Cardiac muscle cell (in vitro differentiated cells and primary cell): ENCODE results near the gene CLDN16. TPM values are rescaled to one million over a fixed set of nuclear protein-coding genes. Genes with fewer than 3 reads are reported as not detected.
A peak's percentile ranks its signal among the peaks of the same experiment; 100 is the strongest.

Experiments
- DNase-seq, 2 donors: peaks; one replicate each; pipeline versions ENCODE4 v3.0.0 to v3.0.0-alpha.2; 2010 to 2017; ENCODE audit warnings: low read depth in 1 of 2, low spot score in 1 of 2
- H3K27ac ChIP-seq: fragments of 200-600 bp; sonication (generic); 2 replicates; pipeline ENCODE4 v1.5.1; 2016
- H3K27me3 ChIP-seq: fragments of 200-600 bp; sonication (generic); 2 replicates; pipeline ENCODE4 v1.6.0; 2016; ENCODE audit warnings: control low read depth
- H3K36me3 ChIP-seq: fragments of 200-600 bp; sonication (generic); 2 replicates; pipeline ENCODE4 v1.5.1; 2016; ENCODE audit warnings: control low read depth
- H3K4me1 ChIP-seq: fragments of 200-600 bp; sonication (generic); 2 replicates; pipeline ENCODE4 v1.8.1; 2017; ENCODE audit warnings: low read depth, mild to moderate bottlenecking, mixed run types
- H3K4me3 ChIP-seq: fragments of 200-600 bp; sonication (generic); 2 replicates; pipeline ENCODE4 v1.5.1; 2016; ENCODE audit warnings: mild to moderate bottlenecking
- H3K9me3 ChIP-seq: fragments of 200-600 bp; sonication (generic); 2 replicates; pipeline ENCODE4 v1.5.1; 2017; ENCODE audit warnings: low read depth, mild to moderate bottlenecking, control low read depth
- polyA plus RNA-seq: library from polyadenylated mRNA; unstranded; fragments of >200 nt; fragmentation: Nextera tagmentation; extraction: Ambion mirVana; gene quantifications from 2 replicates; pipeline ENCODE4 v1.2.1, GENCODE V29; 2016
- total RNA-seq: library from RNA; depleted of rRNA; stranded (reverse); fragments of >200 nt; gene quantifications from 2 replicates; pipeline ENCODE4 v1.2.3, GENCODE V29; 2016
- TF ChIP-seq, protein P1 (sequence below): IDR thresholded peaks from 2 replicates; pipeline ENCODE4 v1.5.1; 2012; ENCODE audit warnings: low read depth, mild to moderate bottlenecking, low read length

The CLDN16 gene
- total and polyA plus RNA-seq, 2 experiments from 2014 or later, result 0.18 TPM; not detected in 1

DNA sequence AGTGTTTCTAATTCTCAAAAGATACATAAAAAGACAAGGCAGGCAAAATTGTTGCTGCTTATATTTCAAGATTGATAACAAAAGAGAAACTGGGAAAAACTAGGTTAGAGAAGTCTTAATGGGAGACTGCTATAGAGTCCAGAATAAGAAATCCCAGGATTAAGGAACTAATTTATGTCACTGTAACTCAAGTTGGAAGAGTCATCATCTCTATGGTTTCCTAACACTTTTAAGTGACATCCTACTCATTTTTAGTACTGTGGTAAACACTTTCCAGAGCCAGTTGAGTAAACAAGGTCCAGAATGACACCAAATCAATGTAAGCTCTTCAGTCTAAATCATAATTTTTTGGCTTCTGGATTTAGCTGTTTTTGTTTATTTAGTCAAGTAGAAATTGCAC is 8.0 kb downstream of the CLDN16 start:
- TF ChIP-seq, protein P1, sequence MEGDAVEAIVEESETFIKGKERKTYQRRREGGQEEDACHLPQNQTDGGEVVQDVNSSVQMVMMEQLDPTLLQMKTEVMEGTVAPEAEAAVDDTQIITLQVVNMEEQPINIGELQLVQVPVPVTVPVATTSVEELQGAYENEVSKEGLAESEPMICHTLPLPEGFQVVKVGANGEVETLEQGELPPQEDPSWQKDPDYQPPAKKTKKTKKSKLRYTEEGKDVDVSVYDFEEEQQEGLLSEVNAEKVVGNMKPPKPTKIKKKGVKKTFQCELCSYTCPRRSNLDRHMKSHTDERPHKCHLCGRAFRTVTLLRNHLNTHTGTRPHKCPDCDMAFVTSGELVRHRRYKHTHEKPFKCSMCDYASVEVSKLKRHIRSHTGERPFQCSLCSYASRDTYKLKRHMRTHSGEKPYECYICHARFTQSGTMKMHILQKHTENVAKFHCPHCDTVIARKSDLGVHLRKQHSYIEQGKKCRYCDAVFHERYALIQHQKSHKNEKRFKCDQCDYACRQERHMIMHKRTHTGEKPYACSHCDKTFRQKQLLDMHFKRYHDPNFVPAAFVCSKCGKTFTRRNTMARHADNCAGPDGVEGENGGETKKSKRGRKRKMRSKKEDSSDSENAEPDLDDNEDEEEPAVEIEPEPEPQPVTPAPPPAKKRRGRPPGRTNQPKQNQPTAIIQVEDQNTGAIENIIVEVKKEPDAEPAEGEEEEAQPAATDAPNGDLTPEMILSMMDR, result no peak
- no peak for DNase-seq
- Histone ChIP-seq H3K4me1 (no peaks in the 10 kb centered on the region), H3K4me3 (no peak overlapping the region), H3K36me3 (no peaks in the 10 kb centered on the region), H3K27ac (no peak overlapping the region), H3K9me3 (no peaks in the 10 kb centered on the region), H3K27me3 (no peaks in the 10 kb centered on the region)

DNA sequence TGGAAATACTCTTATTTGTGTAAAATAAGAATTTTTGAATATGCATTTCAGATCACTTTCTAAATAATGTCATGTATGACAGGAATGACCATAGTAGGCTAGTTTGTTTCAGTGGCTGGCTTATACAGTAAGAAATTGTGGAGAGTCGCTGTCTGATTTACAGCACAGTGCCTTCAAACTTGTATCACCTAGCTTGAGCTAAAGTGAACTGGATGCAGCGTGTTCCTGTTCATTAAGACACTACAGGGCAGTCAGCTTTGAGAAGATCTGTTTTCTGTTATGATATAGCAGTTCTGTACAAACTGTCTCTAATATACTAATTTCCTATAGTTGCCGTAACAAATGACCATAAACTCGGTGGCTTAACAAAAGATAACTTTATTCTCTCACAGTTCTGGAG is 9.9 kb downstream of the CLDN16 start:
- Histone ChIP-seq H3K9me3 (no peaks in the 10 kb centered on the region), H3K4me3 (no peak overlapping the region), H3K36me3 (no peaks in the 10 kb centered on the region), H3K27me3 (no peaks in the 10 kb centered on the region), H3K27ac (no peak overlapping the region), H3K4me1 (no peaks in the 10 kb centered on the region)
- TF ChIP-seq, protein P1, result no peak
- no peak for DNase-seq

DNA sequence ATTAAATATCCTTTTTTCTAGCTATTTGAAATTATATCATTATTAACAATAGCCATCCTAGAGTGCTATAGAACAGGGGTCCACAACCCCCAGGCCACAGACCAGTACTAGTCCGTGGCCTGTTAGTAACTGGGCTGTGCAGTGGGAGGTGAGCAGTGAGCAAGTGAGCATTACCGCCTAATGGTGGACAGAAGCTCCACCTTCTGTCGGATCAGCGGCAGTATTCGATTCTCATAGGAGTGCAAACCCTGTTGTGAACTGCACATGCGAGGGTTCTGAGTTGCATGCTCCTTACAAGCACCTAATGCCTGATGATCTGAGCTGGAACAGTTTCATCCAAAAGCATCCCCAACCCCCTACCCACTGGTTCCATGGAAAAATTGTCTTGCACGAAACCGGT is 11.7 kb downstream of the CLDN16 start:
- TF ChIP-seq, protein P1, result no peak
- no peak for DNase-seq
- no peaks in the 10 kb centered on the region for H3K27me3 ChIP-seq
- no peaks in the 10 kb centered on the region for H3K36me3 ChIP-seq
- H3K9me3 ChIP-seq, result no peaks in the 10 kb centered on the region
- H3K4me3 ChIP-seq, result no peak overlapping the region
- no peaks in the 10 kb centered on the region for H3K4me1 ChIP-seq
- H3K27ac ChIP-seq, result no peak overlapping the region

DNA sequence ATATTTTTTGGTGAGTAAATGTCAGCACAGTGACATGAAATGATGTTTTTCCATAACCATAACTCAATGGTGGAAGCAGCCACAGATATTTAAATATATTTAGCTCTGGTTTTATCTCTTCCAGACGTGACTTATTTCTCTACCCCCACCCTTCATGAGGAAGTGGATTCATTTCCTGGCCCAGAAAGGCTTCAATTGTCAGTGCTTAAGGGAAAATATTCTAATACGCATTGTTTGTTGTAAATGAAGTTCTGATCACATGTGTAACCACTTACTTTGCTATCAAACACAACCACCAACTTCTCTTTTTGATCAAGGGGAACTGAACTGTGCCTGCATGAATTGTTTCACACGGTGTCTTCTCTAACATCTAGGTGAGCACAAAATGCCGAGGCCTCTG is 14.0 kb downstream of the CLDN16 start:
- H3K27me3 ChIP-seq, result no peaks in the 10 kb centered on the region
- H3K27ac ChIP-seq, result no peak overlapping the region
- TF ChIP-seq, protein P1, result no peak
- H3K4me1 ChIP-seq, result no peaks in the 10 kb centered on the region
- no peaks in the 10 kb centered on the region for H3K9me3 ChIP-seq
- no peak overlapping the region for H3K4me3 ChIP-seq
- H3K36me3 ChIP-seq, result no peaks in the 10 kb centered on the region
- DNase-seq, result peak in 1 of 2 donors; percentile 15

DNA sequence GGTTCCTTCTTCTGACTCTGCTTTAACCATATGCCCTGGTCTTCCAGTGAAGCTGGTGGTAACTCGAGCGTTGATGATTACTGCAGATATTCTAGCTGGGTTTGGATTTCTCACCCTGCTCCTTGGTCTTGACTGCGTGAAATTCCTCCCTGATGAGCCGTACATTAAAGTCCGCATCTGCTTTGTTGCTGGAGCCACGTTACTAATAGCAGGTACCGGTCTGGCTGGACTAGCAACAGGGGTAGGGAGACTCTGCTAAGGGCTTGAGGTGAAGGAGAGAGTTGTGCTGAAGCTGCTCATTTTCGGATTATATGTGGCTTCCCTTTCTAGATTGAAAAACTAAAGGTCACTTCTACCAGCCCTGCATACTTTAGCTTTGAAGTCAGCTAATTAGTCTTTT is 16.8 kb downstream of the CLDN16 start:
- DNase-seq, result no peak
- Histone ChIP-seq H3K27ac (no peak overlapping the region), H3K4me1 (no peaks in the 10 kb centered on the region), H3K27me3 (no peaks in the 10 kb centered on the region), H3K36me3 (no peaks in the 10 kb centered on the region), H3K9me3 (no peaks in the 10 kb centered on the region), H3K4me3 (no peak overlapping the region)
- TF ChIP-seq, protein P1, result no peak

DNA sequence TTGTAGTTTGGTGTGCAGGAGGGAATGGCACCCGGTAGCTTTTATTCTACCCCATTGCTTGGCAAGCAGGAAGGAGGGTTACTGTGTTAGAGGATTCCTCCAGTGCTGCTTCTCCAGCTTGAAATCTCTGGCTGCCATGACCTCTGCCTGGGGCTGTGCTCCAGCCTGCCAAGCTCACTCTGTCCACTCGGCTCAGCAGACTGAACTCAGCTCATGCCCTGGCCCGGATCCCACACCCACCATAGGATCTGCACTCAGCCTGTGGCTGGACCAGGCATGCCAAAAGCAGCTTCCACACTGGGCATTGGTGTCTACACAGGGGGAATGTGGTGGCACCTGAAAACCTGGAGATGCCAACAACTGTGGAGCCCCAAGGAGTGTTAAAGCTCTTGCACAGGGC is 26.3 kb downstream of the CLDN16 start:
- no peak overlapping the region for H3K27ac ChIP-seq
- no peak overlapping the region for H3K4me3 ChIP-seq
- no peaks in the 10 kb centered on the region for H3K9me3 ChIP-seq
- DNase-seq, result no peak
- no peaks in the 10 kb centered on the region for H3K27me3 ChIP-seq
- no peaks in the 10 kb centered on the region for H3K4me1 ChIP-seq
- no peaks in the 10 kb centered on the region for H3K36me3 ChIP-seq
- TF ChIP-seq, protein P1, result no peak
